Tibial nerve (tissue), 3 donors: ENCODE data around the gene SRPK1.

Source experiments
- CTCF ChIP-seq, 5 experiments: fragments of 200-600 bp in 3 of 5; fragments of 450-650 bp in 2 of 5; sonication (generic) in 3 of 5; IDR thresholded peaks; one replicate each; pipeline ENCODE4 v1.5.1; 2016 to 2019; ENCODE audit warnings: antibody characterized with exemption in 5 of 5, mild to moderate bottlenecking in 3 of 5, moderate library complexity in 2 of 5
- POLR2A ChIP-seq, 2 donors: fragments of 450-650 bp; IDR thresholded peaks; one replicate each; pipeline ENCODE4 v1.6.1; 2017; ENCODE audit warnings: antibody characterized with exemption in 2 of 2, mild to moderate bottlenecking in 2 of 2, moderate library complexity in 2 of 2

DNA sequence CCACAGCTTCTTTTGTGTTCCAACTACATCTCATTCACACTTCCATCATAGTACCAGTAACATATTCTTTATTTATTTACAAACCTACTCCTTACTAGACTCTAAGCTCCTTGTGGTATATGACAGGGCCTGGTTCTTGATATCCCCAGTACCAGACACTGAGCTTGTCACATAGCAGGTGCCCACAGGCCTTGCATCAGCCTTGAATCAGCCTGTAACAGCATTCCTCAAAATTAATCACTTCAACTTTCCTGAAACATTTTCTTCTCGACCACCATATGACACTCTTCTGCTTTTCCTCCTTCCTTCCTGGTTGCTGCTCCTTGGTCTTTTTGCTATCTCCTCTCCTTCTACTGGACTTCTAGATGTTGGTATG is 24.7 kb upstream of the SRPK1 start:
- TF ChIP-seq CTCF (IDR thresholded peaks at IDR 0.05): no peak
- no peak for TF ChIP-seq POLR2A (IDR thresholded peaks at IDR 0.05)
